ENCODE results near the gene LGALS9B.
"Not testable (repeated sequence)": the region's sequence is repeated elsewhere in the genome, so short reads cannot be mapped to it uniquely, and the experiment has no call there.

LGALS9B gene

DNA sequence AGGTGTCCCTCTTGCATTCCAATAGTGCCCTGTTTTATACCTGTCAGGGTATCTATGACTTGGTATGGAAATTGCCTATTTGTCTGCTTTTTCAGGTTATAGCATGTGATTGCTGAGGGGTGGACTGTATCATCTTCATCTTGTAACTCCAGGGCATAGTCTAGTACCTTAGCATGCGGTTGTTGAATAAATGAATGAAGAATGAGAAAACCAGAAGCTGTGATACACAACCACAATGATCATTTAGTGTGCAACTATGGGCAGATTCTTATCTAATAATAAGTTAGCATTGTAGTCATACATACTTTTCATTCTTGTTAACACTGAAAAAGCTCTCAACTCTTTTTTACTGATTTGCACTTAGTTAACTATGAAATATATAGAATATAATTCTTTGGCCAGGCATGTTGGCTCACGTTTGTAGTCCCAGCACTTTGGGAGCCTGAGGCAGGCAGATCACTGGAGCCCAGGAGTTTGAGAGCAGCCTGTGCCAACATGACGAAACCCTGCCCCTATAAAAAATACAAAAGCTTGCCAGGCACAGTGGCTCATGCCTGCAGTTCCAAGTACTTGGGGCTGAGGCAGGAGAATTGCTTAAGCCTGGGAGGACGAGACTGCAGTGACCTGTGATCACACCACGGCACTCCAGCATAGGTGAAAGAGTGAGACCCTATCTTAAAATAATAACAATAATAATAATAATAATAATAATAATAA, 65.9 kb downstream of the LGALS9B start:
- not testable (repeated sequence) for ATAC-seq

DNA sequence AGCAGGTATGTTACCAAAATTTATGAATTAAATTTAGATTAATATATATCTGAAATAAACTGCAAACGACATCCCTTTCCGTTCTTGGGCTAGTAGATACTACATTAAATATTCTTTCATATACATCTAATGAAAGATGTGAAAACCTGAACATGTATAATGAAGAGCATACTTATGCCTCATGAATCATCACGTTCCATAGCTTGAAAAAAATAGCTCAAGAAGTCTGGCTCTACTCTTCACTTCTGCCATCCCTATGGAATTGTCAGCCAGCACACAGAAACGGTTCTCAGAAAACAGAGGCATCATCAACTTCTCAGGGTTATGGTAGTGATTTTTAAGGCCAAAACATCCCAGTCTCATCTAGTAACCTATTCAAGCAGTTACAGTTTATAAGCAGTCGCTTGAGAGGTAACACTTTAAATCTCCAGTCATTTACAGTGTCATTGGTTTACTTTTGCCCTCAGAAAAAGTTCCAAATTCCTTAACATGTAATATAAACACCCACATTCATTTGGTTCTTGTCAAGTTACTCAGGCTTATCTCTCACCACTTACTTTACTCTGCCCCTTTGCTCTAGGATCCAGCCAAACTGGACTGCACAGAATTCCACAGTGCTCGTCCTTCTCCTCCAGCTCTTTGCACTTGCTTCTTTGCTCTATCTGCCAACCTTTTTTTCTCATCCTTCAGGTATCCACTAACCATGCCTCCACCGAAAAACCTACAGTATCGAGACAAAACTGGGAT, 66.6 kb downstream of the LGALS9B start:
- not testable (repeated sequence) for ATAC-seq
